ENCODE results near the gene EXOC3L4.

Gene EXOC3L4

DNA sequence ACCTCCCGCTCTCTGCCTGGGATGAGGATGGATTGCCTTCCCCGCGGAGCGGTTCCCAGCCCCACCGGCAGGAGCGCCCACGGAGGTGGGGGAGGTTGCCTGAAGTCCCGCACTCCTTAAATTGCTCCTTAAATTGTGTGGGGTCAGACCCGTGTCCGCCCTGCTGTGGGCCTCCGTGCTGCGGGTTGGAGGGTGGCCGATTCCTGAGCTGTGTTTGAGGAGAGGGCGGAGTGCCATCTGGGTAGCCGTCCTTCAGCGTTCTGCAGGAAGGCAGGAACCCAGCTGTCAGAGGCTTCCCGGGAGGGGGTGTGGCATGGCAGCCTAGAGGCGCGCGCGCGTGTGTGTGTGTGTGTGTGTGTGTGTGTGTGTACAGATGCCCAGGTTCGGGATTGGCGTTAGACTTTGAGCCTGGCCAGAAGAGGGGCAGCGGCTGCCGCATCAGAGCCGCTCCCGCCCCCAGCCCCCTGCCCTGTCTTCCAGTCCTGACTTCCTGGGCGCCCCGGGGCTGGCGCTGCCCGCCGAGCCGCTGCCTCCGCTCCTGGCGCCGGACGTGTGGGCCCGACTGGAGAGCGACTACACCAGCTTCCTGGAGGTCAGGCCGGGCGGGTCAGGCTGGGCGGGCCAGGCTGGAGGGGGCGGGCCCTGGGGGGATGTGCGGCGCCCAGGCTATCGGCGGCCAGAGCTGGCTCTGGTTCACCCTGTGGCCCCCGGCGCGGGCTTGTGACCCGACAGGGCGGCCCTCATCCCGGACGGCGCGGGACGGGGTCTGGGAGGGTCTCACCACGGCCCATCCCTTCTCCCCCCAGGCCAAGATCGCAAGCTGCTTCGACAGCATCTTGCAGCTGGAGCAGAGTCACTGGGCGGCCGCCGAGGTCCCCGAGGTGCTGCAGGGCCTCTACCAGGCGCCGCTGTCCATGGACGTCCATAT lies 9.2 kb downstream of the EXOC3L4 start:
- peak overlapping the region in 1 of 2 donors; percentile 5 for H3K4me3 ChIP-seq (replicated peaks in 1 of 2; ENCODE audit: low read depth in 2 of 2, low read length in 2 of 2)
- DNase-seq (ENCODE audit: low read depth in 2 of 2), result peak; percentile 50 to 79
- TF ChIP-seq, protein P1, sequence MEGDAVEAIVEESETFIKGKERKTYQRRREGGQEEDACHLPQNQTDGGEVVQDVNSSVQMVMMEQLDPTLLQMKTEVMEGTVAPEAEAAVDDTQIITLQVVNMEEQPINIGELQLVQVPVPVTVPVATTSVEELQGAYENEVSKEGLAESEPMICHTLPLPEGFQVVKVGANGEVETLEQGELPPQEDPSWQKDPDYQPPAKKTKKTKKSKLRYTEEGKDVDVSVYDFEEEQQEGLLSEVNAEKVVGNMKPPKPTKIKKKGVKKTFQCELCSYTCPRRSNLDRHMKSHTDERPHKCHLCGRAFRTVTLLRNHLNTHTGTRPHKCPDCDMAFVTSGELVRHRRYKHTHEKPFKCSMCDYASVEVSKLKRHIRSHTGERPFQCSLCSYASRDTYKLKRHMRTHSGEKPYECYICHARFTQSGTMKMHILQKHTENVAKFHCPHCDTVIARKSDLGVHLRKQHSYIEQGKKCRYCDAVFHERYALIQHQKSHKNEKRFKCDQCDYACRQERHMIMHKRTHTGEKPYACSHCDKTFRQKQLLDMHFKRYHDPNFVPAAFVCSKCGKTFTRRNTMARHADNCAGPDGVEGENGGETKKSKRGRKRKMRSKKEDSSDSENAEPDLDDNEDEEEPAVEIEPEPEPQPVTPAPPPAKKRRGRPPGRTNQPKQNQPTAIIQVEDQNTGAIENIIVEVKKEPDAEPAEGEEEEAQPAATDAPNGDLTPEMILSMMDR (IDR thresholded peaks at IDR 0.05; ENCODE audit: low read depth, low read length), result peak; percentile 30

DNA sequence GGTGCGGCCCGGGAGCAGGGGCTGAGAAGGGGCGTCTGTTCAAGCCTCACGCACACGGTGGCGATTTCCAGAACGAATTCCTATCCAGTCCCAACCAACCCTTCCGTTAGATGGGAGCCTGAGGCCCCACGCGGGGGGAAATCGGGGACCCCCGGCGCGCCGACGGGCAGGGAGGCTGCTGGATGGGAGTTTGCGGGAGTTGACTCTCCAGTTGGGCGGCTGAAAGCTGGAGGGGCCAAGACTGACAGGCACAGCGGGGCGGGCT lies 9.8 kb downstream of the EXOC3L4 start:
- TF ChIP-seq, protein P1 (IDR thresholded peaks at IDR 0.05; ENCODE audit: low read depth, low read length), result no peak
- DNase-seq (ENCODE audit: low read depth in 2 of 2), result no peak
- no peak overlapping the region for H3K4me3 ChIP-seq (replicated peaks in 1 of 2; ENCODE audit: low read depth in 2 of 2, low read length in 2 of 2)

DNA sequence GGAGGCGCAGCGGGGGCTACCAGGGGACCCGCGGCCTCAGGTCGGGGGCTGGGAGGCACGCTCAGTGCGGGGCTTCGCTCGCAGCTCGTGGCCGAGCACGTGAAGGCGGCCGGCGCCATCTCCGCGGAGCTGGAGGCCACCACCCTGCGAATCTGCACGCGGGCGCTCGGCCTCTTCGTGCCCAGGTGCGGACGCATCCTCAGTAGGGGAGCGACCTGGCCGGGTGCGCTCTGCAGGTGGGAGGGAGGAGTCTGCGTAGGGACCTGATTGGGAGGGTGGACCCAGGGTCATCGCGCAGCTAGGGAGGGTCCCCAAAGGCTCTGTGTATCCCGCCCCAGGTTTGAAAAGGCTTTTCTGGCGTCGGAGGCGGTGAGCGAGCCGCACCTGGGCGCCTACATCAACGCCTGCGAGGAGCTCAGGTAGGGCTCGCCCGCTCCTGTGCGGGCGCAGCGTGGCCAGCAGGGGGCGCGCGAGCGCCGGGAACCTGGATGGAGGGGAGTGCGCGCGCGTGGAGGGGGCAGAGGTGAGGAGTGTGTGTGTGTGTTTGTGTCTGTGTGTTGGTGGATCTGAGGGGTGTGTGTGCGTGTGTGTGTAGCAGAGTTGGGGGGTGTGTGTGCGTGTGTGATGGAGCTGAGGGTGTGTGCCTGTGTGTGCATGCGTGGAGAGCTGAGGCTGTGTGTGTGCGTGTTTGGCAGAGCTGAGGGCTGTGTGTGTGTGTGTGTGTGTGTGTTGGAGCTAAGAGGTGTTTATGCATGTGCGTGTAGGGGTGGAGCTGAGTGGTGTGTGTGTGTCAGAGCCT lies 10.3 kb downstream of the EXOC3L4 start:
- H3K4me3 ChIP-seq (replicated peaks in 1 of 2; ENCODE audit: low read depth in 2 of 2, low read length in 2 of 2), result no peak overlapping the region
- peak; percentile 47 to 57 for DNase-seq (ENCODE audit: low read depth in 2 of 2)
- TF ChIP-seq, protein P1 (IDR thresholded peaks at IDR 0.05; ENCODE audit: low read depth, low read length), result peak; percentile 74

DNA sequence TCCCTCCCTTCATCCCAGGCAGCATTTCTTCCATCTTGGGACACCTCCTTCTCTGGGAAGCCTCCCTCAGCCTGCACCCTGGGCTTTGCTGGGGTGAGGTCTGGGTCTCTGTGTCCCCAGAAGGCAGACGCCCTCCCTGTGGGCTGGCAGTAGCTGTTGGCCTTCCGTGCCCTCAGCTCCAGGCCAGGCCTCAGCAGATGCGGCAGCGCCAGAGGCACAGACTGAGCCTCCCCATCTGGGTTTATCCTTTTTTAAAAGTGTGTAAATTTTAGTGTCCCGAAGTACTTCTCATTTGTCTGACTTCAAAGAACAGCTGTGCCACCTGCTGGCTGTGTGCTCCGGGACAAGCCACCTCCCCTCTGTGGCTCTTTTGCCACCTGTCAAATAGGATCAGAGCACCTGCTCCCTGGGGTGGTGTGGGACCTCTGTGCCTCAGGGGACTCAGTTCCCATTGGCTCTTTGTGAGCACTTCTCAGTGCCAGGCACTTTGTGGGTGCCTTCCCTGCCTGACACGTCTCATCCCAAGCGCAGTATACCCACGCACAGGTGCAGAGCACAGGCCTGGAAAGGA lies 11.1 kb downstream of the EXOC3L4 start:
- no peak overlapping the region for H3K4me3 ChIP-seq (replicated peaks in 1 of 2; ENCODE audit: low read depth in 2 of 2, low read length in 2 of 2)
- TF ChIP-seq, protein P1 (IDR thresholded peaks at IDR 0.05; ENCODE audit: low read depth, low read length), result no peak
- no peak for DNase-seq (ENCODE audit: low read depth in 2 of 2)

DNA sequence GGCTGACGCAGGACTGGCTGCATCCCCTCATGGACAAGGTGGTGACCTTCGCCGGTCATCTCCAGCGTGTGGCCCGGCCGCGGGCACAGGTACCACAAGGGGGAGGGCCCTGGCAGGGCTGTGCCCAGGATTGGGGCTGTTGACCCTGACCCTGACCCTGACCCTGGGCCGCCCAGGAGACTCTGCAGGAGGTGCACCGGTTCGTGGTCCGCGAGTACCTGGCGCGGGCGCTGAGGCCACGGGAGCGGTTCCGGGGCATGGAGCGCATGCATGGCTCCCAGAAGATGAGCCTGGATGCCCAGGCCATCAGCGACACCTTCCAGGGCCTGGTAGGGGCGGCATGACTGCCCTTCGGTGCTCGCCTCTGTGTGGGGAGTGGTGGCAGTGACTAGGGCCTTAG lies 12.9 kb downstream of the EXOC3L4 start:
- TF ChIP-seq, protein P1 (IDR thresholded peaks at IDR 0.05; ENCODE audit: low read depth, low read length), result no peak
- DNase-seq (ENCODE audit: low read depth in 2 of 2), result no peak
- H3K4me3 ChIP-seq (replicated peaks in 1 of 2; ENCODE audit: low read depth in 2 of 2, low read length in 2 of 2), result no peak overlapping the region

DNA sequence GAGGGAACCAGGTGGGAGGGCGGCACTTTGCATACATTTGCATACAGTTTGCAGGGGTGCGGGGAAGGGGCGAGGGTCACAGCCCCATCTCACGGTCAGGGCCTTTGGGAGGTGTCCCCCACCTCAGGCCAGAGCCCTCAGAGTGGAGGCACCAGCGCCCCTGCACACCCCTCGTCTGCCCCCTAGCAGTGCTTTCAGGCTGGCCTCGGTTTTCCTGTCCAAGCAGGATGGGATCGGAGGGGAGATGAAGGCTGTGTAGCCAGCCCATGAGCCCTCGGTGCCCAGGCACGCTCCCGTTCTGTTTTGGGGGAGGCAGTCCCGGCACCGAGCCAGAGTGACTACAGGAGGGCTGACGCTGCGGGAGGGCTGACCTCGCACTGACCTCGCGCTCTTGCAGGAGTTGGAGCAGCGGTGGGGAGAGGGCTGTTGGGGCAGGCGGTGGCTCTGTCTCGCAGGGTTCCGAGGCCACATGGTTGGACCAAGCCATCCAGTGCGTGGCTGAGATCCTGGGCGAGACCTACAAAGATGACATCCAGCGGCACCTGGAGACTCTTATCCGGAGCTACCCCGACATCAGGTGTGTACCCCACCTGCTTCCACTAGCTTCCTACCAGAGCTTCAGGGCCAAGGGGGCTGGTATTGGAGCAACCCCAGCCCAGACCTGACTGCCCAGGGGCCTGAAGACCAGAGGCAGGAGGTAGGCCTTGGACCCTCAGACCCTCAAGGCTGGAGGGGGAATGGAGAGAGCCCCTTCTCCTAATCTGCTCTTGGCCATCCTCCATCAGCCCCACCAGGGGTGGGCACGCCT lies 13.6 kb downstream of the EXOC3L4 start:
- TF ChIP-seq, protein P1 (IDR thresholded peaks at IDR 0.05; ENCODE audit: low read depth, low read length), result no peak
- DNase-seq (ENCODE audit: low read depth in 2 of 2), result no peak
- no peak overlapping the region for H3K4me3 ChIP-seq (replicated peaks in 1 of 2; ENCODE audit: low read depth in 2 of 2, low read length in 2 of 2)
